KMS-11 (cell line): ENCODE data around the gene CREB1.

Experiments used
- H2AFZ ChIP-seq: fragments of 200-600 bp; sonication (generic); 2 replicates; pipeline ENCODE4 v1.6.1; 2016; ENCODE audit warnings: antibody characterized with exemption, mixed run types, low read depth
- H3K27ac ChIP-seq: fragments of 200-600 bp; sonication (generic); 2 replicates; pipeline ENCODE4 v1.6.1; 2016; ENCODE audit warnings: mild to moderate bottlenecking, mixed run types
- H3K27me3 ChIP-seq: fragments of 200-600 bp; sonication (generic); 2 replicates; pipeline ENCODE4 v1.6.1; 2017; ENCODE audit warnings: mild to moderate bottlenecking, low read depth, mixed run types, moderate library complexity; ENCODE audit not compliant: insufficient read depth
- H3K36me3 ChIP-seq: fragments of 200-600 bp; sonication (generic); 2 replicates; pipeline ENCODE4 v1.6.1; 2017; ENCODE audit warnings: mild to moderate bottlenecking, mixed run types; ENCODE audit not compliant: insufficient read depth
- H3K4me1 ChIP-seq: fragments of 200-600 bp; sonication (generic); 2 replicates; pipeline ENCODE4 v1.6.1; 2016; ENCODE audit warnings: mild to moderate bottlenecking, low read depth, mixed run types; ENCODE audit not compliant: poor library complexity, severe bottlenecking
- H3K4me2 ChIP-seq: fragments of 200-600 bp; sonication (generic); 2 replicates; pipeline ENCODE4 v1.7.0; 2016; ENCODE audit warnings: mild to moderate bottlenecking, mixed run types
- H3K4me3 ChIP-seq: fragments of 200-600 bp; sonication (generic); IDR thresholded peaks from 2 replicates; pipeline ENCODE4 v1.6.1; 2017; ENCODE audit warnings: low read depth, low read length, mixed read lengths; ENCODE audit not compliant: insufficient read depth
- H3K79me2 ChIP-seq: fragments of 200-600 bp; sonication (generic); 2 replicates; pipeline ENCODE4 v1.6.1; 2016; ENCODE audit warnings: low read depth, mixed run types; ENCODE audit not compliant: insufficient read depth
- H3K9ac ChIP-seq: fragments of 200-600 bp; sonication (generic); 2 replicates; pipeline ENCODE4 v1.6.1; 2016; ENCODE audit warnings: mild to moderate bottlenecking, mixed run types
- H4K20me1 ChIP-seq: fragments of 200-600 bp; sonication (generic); 2 replicates; pipeline ENCODE4 v1.6.1; 2016; ENCODE audit warnings: mild to moderate bottlenecking, mixed run types; ENCODE audit not compliant: insufficient read depth
- CTCF ChIP-seq: fragments of 200-600 bp; sonication (generic); conservative IDR thresholded peaks from 2 replicates; pipeline ENCODE4 v1.6.1; 2017; ENCODE audit warnings: low read depth, mild to moderate bottlenecking, antibody characterized with exemption, low read length, moderate library complexity, mixed read lengths

CREB1 gene

GRCh38 chr2:207543272-207543671, 13.5 kb downstream of the CREB1 start:
- Histone ChIP-seq H3K36me3 (no peaks in the 10 kb centered on the region), H3K27ac (no peak overlapping the region), H3K4me3 (no peak overlapping the region), H3K9ac (no peak overlapping the region), H4K20me1 (no peaks in the 10 kb centered on the region), H2AFZ (no peak overlapping the region), H3K4me1 (peaks cover 5% of the 10 kb centered on the region), H3K79me2 (peaks cover 78% of the 10 kb centered on the region), H3K27me3 (no peaks in the 10 kb centered on the region), H3K4me2 (no peak overlapping the region)
- no peak for TF ChIP-seq CTCF

- H3K79me2 ChIP-seq = peaks cover 90% of the 10 kb centered on the region
- H3K27ac ChIP-seq = no peak overlapping the region
- H3K27me3 ChIP-seq = no peaks in the 10 kb centered on the region
- no peak overlapping the region for H3K4me3 ChIP-seq
- no peak overlapping the region for H3K9ac ChIP-seq
- H3K4me1 ChIP-seq = peaks cover 16% of the 10 kb centered on the region
- H2AFZ ChIP-seq = no peak overlapping the region
- no peak for TF ChIP-seq CTCF
- no peaks in the 10 kb centered on the region for H3K36me3 ChIP-seq
- no peak overlapping the region for H3K4me2 ChIP-seq
- H4K20me1 ChIP-seq = no peaks in the 10 kb centered on the region
Measured at GRCh38 chr2:207546822-207547221, 17.1 kb downstream of the CREB1 start.

GRCh38 chr2:207549145-207549544, 19.4 kb downstream of the CREB1 start:
- Histone ChIP-seq H3K27ac (no peak overlapping the region), H3K27me3 (no peaks in the 10 kb centered on the region), H3K9ac (no peak overlapping the region), H3K36me3 (no peaks in the 10 kb centered on the region), H3K4me3 (no peak overlapping the region), H3K4me2 (no peak overlapping the region), H3K79me2 (peaks cover 84% of the 10 kb centered on the region), H3K4me1 (peaks cover 16% of the 10 kb centered on the region), H2AFZ (no peak overlapping the region), H4K20me1 (no peaks in the 10 kb centered on the region)
- TF ChIP-seq CTCF = no peak

GRCh38 chr2:207558079-207558491, 28.3 kb downstream of the CREB1 start:
- Histone ChIP-seq H3K4me3 (no peak overlapping the region), H3K4me1 (no peaks in the 10 kb centered on the region), H3K36me3 (no peaks in the 10 kb centered on the region), H3K4me2 (no peak overlapping the region), H3K9ac (no peak overlapping the region), H3K27me3 (no peaks in the 10 kb centered on the region), H3K79me2 (peaks cover 7% of the 10 kb centered on the region; the same call in 1 of the 2 replicates), H4K20me1 (no peaks in the 10 kb centered on the region), H2AFZ (no peak overlapping the region), H3K27ac (no peak overlapping the region)
- TF ChIP-seq CTCF = no peak
